GM18505 (cell line): ENCODE results near the gene TFF2.

Experiments
- ATAC-seq: cut with Tn5 transposase; IDR thresholded peaks from one replicate; pipeline ENCODE4 v1.9.1; 2021; ENCODE audit not compliant: unreplicated experiment
- POLR2A ChIP-seq: IDR thresholded peaks from 4 replicates; pipeline ENCODE4 v1.6.1; 2011; ENCODE audit warnings: borderline replicate concordance; ENCODE audit not compliant: insufficient read depth, insufficient read length; ENCODE audit errors: extremely low read depth

TFF2 gene

GRCh38 chr21:42311816-42312625, 38.8 kb downstream of the TFF2 start:
- no peak for ATAC-seq
- TF ChIP-seq POLR2A = no peak

GRCh38 chr21:42311160-42311559, 39.6 kb downstream of the TFF2 start:
- no peak for TF ChIP-seq POLR2A
- ATAC-seq = no peak

GRCh38 chr21:42310411-42311001, 40.3 kb downstream of the TFF2 start:
- ATAC-seq = no peak
- TF ChIP-seq POLR2A = no peak

GRCh38 chr21:42309753-42310213, 41.0 kb downstream of the TFF2 start:
- ATAC-seq = no peak
- TF ChIP-seq POLR2A = no peak

- no peak for TF ChIP-seq POLR2A
- ATAC-seq = no peak
Measured at GRCh38 chr21:42308914-42309752, 41.7 kb downstream of the TFF2 start.

- TF ChIP-seq POLR2A = no peak
- ATAC-seq = no peak
Measured at GRCh38 chr21:42308161-42308913, 42.5 kb downstream of the TFF2 start.

GRCh38 chr21:42307106-42307505, 43.7 kb downstream of the TFF2 start:
- no peak for ATAC-seq
- no peak for TF ChIP-seq POLR2A

GRCh38 chr21:42306366-42307035, 44.3 kb downstream of the TFF2 start:
- TF ChIP-seq POLR2A = no peak
- ATAC-seq = no peak

- no peak for TF ChIP-seq POLR2A
- ATAC-seq = no peak
Measured at GRCh38 chr21:42305707-42306147, 45.1 kb downstream of the TFF2 start.

GRCh38 chr21:42304556-42305454, 46.0 kb downstream of the TFF2 start:
- ATAC-seq = no peak
- no peak for TF ChIP-seq POLR2A

- ATAC-seq = no peak
- TF ChIP-seq POLR2A = no peak
Measured at GRCh38 chr21:42303443-42303842, 47.4 kb downstream of the TFF2 start.
